HG02759 (cell line): ENCODE results near the gene NOTCH4.
"Not testable (repeated sequence)": the region's sequence is repeated elsewhere in the genome, so short reads cannot be mapped to it uniquely, and the experiment has no call there.

Experiments
- ATAC-seq: cut with Tn5 transposase; IDR thresholded peaks from one replicate; pipeline ENCODE4 v1.9.1; 2021; ENCODE audit warnings: mild to moderate bottlenecking, moderate library complexity; ENCODE audit not compliant: unreplicated experiment

NOTCH4 gene

DNA sequence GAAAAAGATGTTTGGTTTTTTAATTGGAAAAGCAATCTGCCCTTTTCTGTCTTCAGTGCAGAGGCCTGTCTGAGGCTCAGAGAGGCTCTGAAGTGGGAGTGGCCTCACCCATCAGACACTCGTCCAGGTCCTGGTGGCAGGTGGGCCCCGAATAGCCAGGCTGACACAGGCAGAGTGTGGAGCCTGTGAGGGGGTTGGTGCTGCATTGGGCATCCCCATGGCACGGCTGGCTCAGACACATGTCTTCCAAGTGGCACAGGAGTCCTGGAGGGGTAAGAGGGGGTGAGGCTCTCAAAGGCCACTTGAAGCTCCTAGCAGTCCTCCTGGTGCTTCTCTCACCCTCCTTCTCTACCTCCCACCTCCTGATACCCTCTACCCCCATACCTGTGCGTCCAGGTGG, 3.8 kb downstream of the NOTCH4 start:
- no peak for ATAC-seq

GRCh38 chr6:32218167-32218566, 5.7 kb downstream of the NOTCH4 start:
- no peak for ATAC-seq

GRCh38 chr6:32216998-32217397, 6.9 kb downstream of the NOTCH4 start:
- ATAC-seq = no peak

GRCh38 chr6:32216285-32216684, 7.6 kb downstream of the NOTCH4 start:
- ATAC-seq = no peak

DNA sequence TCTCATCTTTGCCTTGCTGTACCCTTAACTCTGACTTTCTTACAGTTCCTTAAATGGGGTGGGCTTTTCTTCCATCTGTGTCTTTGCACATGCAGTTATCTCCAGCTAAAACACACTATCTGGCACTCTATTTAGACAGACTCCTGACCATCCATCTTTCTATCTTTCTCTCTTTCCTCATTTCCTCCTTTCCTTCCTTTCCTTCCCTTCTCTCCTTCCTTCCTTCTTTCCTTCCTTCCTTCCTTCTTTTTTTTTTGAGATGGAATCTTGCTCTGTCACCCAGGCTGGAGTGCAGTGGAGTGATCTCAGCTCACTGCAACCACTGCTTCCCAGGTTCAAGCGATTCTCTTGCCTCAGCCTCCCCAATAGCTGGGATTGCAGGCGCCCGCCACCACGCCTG, 8.2 kb downstream of the NOTCH4 start:
- ATAC-seq = no peak

GRCh38 chr6:32214126-32214525, 9.7 kb downstream of the NOTCH4 start:
- ATAC-seq = no peak

GRCh38 chr6:32213649-32214048, 10.2 kb downstream of the NOTCH4 start:
- no peak for ATAC-seq

DNA sequence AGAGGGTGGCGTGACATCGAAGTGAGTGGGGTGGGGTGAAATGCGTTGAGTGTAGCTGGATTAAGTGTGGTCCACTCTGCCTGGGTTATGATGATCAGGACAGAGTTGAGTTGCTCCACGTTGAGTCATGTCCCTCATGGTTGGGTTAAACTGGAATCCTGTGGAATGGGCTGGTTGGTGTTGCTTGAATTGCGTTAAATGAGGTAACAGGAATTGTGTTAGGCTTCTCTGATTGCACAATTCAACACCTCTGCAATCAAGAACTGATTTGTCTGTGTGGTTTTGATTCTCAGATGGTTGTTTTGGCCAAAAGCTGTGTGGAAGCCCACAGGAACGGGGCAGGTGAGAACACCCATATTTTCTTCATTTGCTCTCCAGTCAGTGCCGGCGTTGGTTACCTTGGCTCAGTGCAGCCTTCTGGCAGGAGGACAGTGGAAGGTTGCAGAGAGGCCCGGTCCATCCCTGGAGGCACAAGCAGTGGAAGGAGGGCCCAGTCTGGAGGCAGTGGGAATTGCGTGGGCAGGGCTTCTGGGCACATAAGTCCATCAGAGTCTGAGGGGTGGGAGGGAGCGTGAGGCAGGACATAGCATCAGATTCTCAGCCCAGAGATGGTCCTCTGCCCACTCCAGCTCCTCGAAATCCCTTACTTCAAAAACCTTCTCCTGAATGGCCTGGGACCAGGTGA, 11.6 kb downstream of the NOTCH4 start:
- ATAC-seq = no peak

GRCh38 chr6:32211432-32211831, 12.4 kb downstream of the NOTCH4 start:
- ATAC-seq = not testable (repeated sequence)

DNA sequence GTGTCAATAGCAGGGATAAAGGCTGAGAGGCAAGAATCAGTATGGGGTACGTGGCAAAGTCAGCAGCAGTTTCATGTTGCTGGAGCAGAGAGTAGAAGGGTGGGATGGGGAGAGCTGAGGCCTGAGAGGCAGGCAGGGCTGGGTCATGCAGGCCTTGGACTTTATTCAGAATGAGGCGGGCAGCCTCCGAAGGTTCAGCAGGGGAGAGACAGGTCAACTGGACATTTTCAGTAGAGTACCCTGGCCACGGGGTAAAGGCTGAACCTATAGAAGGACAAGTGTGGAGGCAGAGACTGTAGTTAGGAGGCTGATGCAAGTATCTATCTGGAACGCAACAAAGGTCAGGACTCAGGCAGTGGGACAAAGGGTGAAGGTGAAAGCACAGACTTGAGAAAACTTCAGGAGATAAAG, 13.7 kb downstream of the NOTCH4 start:
- no peak for ATAC-seq

GRCh38 chr6:32208996-32209395, 14.9 kb downstream of the NOTCH4 start:
- ATAC-seq = no peak

DNA sequence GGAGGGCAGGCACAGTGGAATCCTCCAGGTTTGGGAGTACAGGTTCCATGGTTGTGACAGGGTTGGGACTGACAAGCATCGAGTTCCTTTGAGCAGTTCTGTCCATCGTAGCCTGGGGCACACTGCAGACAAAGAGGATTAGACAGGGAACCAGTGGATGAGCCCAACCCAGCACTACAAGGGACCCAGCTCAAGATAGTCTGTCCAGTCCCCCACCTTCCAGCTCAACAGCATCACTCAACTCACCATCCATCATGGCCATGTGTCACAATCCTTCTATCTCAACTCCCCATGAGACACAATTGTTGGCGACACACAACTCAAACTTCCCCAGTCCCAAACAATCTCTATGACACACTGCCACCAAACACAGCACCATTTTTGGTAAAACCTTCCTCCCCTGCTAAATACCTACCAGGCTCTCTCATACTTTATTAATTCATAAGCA, 19.6 kb downstream of the NOTCH4 start:
- no peak for ATAC-seq

- no peak for ATAC-seq
Measured at GRCh38 chr6:32203426-32204267, 20.2 kb downstream of the NOTCH4 start.

DNA sequence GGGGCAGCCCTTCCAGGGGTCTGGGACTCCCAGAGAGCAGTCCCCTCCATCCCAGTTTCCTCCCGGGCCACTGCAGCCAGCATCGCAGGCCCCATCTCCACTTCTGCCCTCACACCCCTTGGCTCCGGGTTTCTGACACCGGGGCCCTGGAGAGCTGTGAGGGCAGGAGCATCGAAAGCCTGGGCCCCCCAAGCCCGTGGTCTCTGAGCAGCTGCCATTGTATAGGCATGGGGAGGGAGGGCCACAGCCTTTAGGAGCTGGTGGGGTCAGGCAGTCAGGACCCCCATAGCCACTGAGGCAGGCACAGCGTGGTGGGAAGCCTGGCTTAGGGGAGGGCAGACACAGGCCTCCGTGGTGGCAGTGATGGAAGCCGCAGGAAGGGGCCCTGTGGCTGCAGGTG, 21.7 kb downstream of the NOTCH4 start:
- ATAC-seq = no peak

GRCh38 chr6:32200711-32201475, 23.0 kb downstream of the NOTCH4 start:
- no peak for ATAC-seq

DNA sequence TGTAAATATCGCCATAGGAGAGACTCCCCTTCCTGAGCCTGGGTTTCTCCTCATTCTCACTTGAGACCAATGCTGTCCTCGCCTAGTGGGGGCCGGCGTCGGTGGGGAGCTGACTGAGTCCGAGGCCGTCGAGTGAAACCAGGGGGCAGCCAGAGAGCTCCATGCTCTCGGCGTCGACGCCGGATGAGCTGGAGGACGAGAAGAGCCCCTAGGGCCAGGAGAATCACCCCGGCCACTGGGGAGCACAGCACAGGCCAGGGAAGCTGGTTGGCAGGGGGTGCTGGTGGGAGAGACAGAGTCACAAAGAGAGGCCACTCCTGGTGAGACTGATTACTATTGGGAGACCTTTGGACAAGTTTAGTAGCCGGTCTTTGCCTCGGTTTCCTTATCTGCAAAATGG, 25.0 kb downstream of the NOTCH4 start:
- no peak for ATAC-seq

DNA sequence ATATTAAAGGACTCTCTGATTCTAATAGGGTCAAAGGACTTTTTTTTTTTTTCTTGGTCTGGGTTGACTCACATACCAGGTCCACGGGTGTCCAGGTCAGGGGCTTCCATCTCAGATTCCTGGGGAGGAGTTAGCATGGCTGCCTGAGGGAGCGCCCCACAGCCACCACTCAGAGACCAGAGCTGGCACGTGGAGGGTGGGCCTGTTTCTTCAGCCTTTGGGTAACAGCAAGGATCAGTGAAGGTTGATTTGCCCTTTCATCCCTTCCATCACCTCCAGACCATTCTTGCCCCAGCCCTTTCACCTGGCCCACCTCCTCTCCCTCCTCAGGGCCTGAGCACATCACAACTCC, 25.5 kb downstream of the NOTCH4 start:
- no peak for ATAC-seq

DNA sequence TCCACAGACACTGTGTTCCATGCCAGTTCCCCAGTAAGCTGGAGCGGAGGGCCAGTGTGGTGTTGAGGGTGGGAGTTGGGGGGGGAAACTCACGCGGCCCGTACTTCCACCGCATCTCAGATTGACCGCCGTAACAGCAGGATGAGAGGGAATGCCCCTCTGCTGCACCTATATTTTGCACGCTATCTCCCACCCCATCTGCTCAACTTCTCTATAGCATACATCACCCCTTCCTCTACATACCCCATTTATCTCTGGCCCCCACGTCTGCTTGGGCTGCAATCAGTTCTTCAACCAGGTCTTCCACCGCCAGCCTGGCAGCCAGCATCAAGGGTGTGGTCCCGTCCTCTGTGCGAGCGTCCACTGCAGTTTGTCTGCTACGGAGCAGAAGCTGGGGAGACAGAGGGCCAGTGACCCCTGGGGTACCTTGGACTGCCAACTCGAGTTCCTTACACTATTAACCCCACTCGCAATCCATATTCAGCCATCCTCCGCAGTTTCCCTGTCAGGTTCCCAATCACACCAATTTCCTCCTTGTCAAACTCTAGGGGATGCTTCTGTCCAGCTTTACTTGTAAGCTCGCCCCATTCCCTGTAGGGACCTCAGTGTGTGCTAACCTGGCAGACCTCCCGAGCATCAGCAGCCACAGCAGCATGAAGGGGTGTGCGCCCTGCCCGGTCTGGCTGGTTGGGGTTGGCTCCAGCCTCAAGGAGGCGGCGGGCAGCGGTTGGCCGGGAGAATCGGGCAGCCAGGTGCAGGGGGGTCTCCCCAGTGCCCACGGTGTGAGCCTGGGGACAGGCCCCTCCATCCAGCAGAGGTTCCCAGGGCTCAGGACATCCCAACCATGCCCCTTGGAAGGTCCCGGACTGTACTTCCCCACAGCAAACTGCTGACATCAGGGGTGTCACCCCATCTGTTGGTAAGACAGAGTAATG, 26.9 kb downstream of the NOTCH4 start:
- no peak for ATAC-seq

DNA sequence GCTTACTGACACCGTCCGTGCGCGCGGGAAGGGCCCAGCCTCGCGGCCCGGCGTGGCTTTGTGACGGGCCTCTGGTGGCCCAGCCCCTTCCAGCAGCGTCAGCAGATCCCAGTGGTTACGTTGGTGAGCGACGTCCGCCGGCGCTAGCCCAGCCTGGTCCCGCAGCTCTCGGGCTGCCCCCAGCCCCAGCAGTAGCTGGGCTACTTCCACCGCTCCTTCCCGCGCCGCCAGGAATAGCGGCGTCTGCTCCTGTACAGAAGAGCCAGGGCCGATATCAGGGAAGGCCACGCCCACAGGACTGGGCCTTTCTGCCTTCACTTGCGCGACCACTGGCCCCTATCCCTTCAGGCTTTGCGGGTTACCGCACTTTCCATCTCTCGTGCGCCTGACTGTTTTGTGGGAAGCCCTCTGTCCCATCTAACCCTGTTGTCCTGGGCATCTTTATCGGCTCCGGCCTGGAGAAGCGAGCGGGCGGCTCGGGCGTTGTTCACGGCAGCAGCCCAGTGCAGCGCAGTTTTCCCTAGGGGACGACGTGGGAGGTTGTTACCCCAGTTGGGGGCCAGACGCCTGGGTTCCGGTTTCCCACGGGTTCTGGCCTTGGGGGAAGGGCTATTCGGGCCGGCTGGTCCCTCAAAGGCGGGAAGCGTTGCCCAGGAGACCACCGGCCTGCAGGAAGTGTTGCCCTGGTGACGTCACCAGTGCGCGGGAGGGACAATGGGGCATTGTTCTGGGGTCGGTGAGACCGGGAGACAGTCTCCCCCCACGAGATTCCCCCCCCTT, 27.8 kb downstream of the NOTCH4 start:
- peak; percentile 81 for ATAC-seq

- ATAC-seq = peak; percentile 71
Measured at GRCh38 chr6:32195652-32195901, 28.3 kb downstream of the NOTCH4 start.
